Activated CD4-positive, alpha-beta T cell treated with anti-CD3 and anti-CD28 coated beads, Interleukin-2, amount 50 U/mL, for 48 hours (primary cell): ENCODE data around the gene ZFHX3.

Experiments used
- DNase-seq, 2 experiments: peaks; one replicate each; pipeline ENCODE4 v3.0.0-alpha.2; 2020

The ZFHX3 gene

GRCh38 chr16:73037845-73038570 lies 9.9 kb downstream of the ZFHX3 start:
- DNase-seq: no peak

DNA sequence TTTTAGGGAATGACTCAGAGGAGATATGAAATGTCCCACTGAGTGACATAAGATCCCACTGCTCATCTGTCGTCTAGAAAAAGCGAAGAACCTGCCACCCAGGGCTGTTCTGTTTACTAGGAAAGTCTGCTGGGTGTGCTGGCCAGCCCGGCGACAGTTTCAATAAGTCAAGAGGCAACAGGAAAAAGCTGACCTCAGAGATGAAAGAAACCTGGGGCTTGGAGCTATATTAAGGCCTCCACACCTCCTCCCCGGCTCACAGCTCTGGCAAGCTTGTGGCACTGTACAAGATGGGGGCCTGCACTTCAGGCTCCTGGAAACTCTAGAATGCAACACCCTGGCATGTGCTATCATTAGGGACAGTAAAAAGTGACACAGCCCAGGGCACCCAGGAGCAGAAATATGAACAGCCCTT lies 10.6 kb downstream of the ZFHX3 start:
- no peak for DNase-seq

DNA sequence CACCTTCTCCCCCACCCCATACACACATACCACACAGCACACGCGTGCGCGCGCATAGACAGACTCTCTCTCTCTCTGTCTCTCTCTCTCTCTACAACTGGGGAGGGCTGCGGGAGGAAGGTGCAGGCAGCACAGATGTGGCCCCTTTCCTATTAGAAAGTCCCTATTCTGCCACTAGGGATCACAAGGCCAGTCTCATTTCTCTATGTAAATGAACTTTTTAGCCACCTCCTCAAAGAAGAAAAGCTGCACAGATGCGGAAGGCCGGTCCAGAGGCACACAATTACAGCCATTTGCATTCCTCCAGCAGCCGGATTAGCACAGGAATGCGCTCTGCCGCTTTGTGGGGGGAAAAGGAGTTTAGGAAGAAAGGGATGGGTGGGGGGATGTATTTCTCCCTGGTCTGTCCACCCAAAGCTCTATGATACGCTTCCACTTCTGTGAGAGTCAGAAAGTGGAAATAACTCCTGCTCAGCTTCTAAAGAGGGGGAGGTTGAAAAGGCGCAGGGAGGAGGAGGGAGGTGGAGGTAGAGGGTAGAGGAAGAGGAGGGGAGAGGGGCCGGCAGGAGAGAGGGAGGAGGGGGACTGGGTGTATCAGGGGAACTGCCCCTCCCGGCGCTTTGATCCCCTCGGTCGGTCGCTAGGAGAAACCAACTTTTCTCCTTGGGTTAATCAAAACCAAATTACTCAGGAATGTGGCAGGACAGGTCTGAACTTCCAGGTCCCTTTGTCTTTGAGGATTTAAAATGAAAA lies 11.7 kb downstream of the ZFHX3 start:
- no peak for DNase-seq

DNA sequence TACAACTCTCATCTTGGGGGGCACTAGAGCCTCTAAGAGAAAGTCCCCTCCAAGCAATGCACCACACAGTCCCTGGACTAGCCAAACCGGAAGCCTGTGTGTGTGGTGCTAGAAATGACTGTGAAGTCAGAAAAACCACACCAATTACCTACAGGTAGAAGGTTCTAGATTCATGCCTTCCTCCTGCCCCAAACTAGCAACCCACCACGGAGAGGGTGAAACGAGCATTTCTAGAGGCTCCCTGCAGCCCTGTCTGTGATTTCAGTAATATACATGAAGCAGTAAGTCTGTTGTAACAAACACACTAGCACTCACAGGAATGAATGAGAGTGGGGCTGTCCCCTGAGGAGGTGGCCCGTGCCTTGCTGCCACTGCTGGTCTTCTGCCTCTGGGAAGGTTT lies 13.6 kb downstream of the ZFHX3 start:
- DNase-seq: no peak

GRCh38 chr16:73033271-73033998 lies 14.5 kb downstream of the ZFHX3 start:
- no peak for DNase-seq

GRCh38 chr16:73032541-73033270 lies 15.2 kb downstream of the ZFHX3 start:
- DNase-seq: no peak

GRCh38 chr16:73031984-73032383 lies 15.9 kb downstream of the ZFHX3 start:
- DNase-seq: no peak

- DNase-seq: no peak
Measured at GRCh38 chr16:73031155-73031866, 16.6 kb downstream of the ZFHX3 start.

GRCh38 chr16:73028721-73029361 lies 19.1 kb downstream of the ZFHX3 start:
- no peak for DNase-seq

- no peak for DNase-seq
Measured at GRCh38 chr16:73028263-73028662, 19.7 kb downstream of the ZFHX3 start.

GRCh38 chr16:73027685-73028111 lies 20.2 kb downstream of the ZFHX3 start:
- no peak for DNase-seq

GRCh38 chr16:73026754-73027684 lies 20.9 kb downstream of the ZFHX3 start:
- DNase-seq: no peak

GRCh38 chr16:73025856-73026210 lies 22.1 kb downstream of the ZFHX3 start:
- no peak for DNase-seq

DNA sequence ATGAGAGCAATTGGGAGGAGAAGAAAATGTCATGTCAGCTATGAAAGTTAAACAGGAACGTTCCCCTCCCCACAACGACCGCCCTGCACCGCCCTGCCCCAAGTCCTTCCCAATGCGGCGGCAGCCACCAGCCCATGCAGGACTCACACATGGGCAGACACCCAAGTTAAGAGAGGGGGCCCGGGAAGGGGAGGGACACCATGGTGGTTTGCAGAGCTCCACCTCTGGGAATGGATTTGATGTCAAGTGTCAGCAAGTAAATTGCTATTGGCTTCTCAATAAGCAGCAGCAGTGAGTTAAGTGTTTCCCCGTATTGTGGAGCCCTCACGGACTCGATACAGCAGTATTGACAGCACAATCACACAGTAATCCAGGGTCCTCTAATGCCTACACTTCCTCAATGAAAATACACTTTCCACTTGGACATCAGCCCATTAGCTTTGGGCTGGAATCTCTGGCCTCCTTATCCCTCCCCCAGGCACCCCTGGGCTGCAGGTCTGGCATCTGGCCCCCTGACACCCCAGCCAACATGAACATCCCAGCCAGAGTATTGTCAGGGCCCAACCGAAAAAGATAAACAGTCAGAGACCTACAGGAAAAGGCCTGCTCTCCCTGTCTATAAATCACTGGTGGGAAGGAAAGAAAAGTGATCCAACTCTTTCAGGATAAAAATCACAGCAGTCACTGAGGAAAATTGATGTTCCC lies 22.6 kb downstream of the ZFHX3 start:
- no peak for DNase-seq

- no peak for DNase-seq
Measured at GRCh38 chr16:73024571-73025105, 23.3 kb downstream of the ZFHX3 start.

GRCh38 chr16:73023752-73024570 lies 24.0 kb downstream of the ZFHX3 start:
- no peak for DNase-seq

DNA sequence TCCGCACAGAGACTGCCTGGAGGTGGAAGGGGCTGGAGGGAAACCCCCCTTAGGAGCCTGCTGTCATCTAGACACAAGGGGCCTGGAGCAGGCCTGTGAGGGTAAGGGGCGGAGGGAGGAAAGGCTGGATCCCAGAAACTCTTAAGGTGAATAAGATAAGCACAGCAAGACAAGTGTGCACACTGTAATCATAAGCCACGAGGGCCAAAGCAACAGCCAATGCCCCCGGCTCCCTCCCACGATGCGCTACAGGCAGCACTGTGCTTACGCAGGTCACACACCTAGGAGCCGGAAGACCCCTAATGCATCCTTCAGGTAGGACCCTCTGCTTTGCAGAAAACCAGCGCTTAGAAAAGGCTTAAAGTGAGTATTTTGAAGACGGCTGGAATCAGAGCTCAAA lies 24.6 kb downstream of the ZFHX3 start:
- DNase-seq: no peak

DNA sequence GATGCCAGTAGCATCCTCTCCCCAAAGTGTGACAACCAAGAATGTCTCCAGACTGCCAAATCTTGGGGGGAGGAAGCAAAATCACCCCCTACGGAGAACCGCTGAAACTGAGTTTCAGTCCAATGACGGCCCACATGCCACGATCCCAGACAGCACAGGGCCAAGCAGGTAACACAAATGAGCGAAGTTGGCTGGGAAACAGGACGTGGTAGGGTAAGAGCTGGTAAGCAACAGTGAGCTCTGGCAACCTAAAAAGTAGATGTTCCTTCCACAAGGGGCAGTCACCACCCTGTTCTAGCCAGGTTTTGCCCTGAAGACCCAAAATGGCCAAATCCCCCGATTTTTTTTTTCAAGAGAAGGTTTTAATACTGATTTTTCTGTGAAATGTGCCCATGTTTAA lies 25.4 kb downstream of the ZFHX3 start:
- no peak for DNase-seq
